Measurements from ENCODE around the gene ZNF750. TPM values are rescaled to one million over a fixed set of nuclear protein-coding genes. Genes with fewer than 3 reads are reported as not detected.

Gene ZNF750
- total and polyA plus RNA-seq, 8 donors: 9.5 TPM; not detected in 7

DNA sequence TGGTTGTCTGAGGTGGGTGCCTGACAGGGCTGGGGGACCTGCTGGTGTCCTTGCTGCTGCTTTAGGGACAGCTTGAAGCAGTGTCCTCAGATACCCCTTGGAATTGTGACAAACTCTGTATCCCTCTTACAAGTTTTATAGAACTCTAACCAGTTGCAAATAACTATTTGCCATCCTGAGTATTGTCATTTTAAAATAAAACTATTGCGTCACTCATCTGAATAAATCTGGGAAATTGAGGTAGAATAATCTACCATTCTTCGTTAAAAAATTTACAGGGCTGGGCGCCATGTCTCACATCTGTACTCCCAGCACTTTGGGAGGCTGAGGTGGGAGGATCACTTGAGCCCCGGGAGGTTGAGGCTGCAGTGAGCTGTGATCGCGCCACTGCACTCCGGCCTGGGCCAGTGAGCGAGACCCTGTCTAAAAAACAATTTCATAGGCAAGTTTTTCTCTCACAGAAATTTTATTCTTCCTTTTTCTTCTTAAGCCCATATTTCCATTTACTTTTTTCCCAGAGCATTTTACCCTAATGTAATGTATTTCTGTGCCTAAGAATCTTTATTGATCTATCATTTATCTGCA, 14.2 kb downstream of the ZNF750 start:
- peaks cover 0 to 6% (median 3%) of the 10 kb centered on the region in 4 donors for H3K4me1 ChIP-seq
- H3K36me3 ChIP-seq: peaks cover 8 to 47% (median 28%) of the 10 kb centered on the region in 4 donors
- intact Hi-C loops (cut with DNase I; ENCODE audit: low total_unique reads): no loop called here
- H3K27me3 ChIP-seq: no peaks in the 10 kb centered on the region
- no peak overlapping the region for H3K4me3 ChIP-seq
- H3K27ac ChIP-seq: no peak overlapping the region
- DNase-seq: no peak
- TF ChIP-seq POLR2A (IDR thresholded peaks at IDR 0.05) (no peak), POLR2AphosphoS5 (IDR thresholded peaks at IDR 0.05) (no peak), EP300 (IDR thresholded peaks at IDR 0.05) (no peak)
- TF ChIP-seq, protein P1, sequence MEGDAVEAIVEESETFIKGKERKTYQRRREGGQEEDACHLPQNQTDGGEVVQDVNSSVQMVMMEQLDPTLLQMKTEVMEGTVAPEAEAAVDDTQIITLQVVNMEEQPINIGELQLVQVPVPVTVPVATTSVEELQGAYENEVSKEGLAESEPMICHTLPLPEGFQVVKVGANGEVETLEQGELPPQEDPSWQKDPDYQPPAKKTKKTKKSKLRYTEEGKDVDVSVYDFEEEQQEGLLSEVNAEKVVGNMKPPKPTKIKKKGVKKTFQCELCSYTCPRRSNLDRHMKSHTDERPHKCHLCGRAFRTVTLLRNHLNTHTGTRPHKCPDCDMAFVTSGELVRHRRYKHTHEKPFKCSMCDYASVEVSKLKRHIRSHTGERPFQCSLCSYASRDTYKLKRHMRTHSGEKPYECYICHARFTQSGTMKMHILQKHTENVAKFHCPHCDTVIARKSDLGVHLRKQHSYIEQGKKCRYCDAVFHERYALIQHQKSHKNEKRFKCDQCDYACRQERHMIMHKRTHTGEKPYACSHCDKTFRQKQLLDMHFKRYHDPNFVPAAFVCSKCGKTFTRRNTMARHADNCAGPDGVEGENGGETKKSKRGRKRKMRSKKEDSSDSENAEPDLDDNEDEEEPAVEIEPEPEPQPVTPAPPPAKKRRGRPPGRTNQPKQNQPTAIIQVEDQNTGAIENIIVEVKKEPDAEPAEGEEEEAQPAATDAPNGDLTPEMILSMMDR (IDR thresholded peaks at IDR 0.05): no peak
- WGBS, 5 donors: 94 to 98% (median 97%) methylated on average over 8 of the region's 8 CpGs
- peaks cover 0 to 4% (median 1%) of the 10 kb centered on the region in 4 donors for H3K9me3 ChIP-seq

DNA sequence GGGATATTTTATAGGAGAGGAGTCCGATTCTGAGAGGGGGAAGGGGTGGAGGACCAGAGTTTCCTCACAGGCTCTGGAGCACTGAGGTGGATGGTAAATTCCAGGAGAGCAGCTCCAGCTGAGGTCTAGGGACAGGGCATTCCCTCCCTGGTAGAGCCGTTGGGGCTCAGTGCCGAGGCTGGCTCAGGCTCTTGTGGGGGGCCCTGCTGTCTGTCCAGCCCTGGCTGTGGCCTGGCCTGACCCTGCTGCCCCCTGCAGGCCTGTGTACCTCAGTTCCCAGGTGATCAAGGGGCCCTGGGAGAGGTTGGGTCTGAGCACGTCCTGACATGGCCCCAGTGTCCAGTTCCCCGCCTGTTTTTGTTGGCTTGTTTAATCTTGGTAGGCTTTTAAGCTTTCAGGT, 16.8 kb downstream of the ZNF750 start:
- TF ChIP-seq POLR2AphosphoS5 (IDR thresholded peaks at IDR 0.05) (no peak), EP300 (IDR thresholded peaks at IDR 0.05) (no peak), POLR2A (IDR thresholded peaks at IDR 0.05) (no peak)
- TF ChIP-seq, protein P1 (IDR thresholded peaks at IDR 0.05): no peak
- Histone ChIP-seq H3K4me1 (no peaks in the 10 kb centered on the region), H3K36me3 (peaks cover 17 to 55% (median 37%) of the 10 kb centered on the region in 4 donors), H3K27me3 (no peaks in the 10 kb centered on the region), H3K9me3 (peaks cover 0 to 20% (median 7%) of the 10 kb centered on the region in 4 donors), H3K27ac (no peak overlapping the region), H3K4me3 (no peak overlapping the region)
- WGBS, 5 donors: 82 to 89% (median 84%) methylated on average over 5 of the region's 5 CpGs
- intact Hi-C loops (cut with DNase I; ENCODE audit: low total_unique reads): no loop called here
- DNase-seq: no peak

DNA sequence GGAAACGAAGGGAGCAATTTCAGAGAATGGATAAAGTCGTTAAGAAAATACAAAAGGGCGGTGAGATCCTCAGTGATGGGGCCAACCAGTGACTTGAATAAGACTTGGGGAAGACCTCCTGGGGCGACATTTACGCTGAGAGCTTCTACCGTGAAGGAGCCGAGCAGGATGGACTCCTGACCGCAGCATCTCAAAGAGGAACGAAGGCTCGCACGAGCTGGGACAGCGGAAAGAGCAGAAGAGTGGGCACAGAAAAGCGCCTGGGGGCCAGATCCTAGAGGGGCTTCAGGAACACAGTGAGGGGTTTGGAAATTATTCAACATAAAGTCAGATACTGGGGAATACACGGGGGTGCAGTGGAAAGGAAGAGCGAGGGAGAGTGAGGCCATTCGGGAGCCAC, 17.5 kb downstream of the ZNF750 start:
- 92 to 97% (median 93%) methylated on average over 16 of the region's 16 CpGs for WGBS, 5 donors
- no peak for TF ChIP-seq POLR2A (IDR thresholded peaks at IDR 0.05)
- TF ChIP-seq EP300 (IDR thresholded peaks at IDR 0.05): no peak
- no peak for TF ChIP-seq POLR2AphosphoS5 (IDR thresholded peaks at IDR 0.05)
- TF ChIP-seq, protein P1 (IDR thresholded peaks at IDR 0.05): no peak
- no peak overlapping the region for H3K27ac ChIP-seq
- DNase-seq: no peak
- H3K4me1 ChIP-seq: no peaks in the 10 kb centered on the region
- H3K27me3 ChIP-seq: no peaks in the 10 kb centered on the region
- intact Hi-C loops (cut with DNase I; ENCODE audit: low total_unique reads): no loop called here
- H3K9me3 ChIP-seq: peaks cover 0 to 20% (median 7%) of the 10 kb centered on the region in 4 donors
- H3K36me3 ChIP-seq: peaks cover 16 to 55% (median 37%) of the 10 kb centered on the region in 4 donors
- H3K4me3 ChIP-seq: no peak overlapping the region

DNA sequence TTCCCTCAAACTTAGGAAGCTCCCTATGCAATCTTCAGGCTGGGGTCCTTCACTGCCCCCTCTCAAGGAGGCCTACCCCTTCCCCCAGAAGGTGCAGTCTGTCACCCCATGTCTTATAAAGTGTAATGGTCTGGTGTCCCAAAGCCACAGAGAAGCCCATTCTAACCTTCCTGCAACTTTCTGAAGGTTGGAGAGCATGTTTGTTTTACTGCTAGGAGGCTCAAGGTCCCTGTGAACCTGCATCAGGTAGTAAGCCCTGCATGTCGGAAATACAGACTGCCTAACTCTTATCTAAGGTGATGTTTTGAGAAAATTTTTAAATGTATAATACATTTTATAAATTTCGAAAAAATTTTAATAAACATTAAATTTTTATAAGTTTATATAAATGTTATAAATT, 18.3 kb downstream of the ZNF750 start:
- no peaks in the 10 kb centered on the region for H3K4me1 ChIP-seq

More for the DNA sequence above, 18.3 kb downstream of the ZNF750 start:
- H3K27ac ChIP-seq: no peak overlapping the region
- no peak overlapping the region for H3K4me3 ChIP-seq
- H3K36me3 ChIP-seq: peaks cover 18 to 56% (median 39%) of the 10 kb centered on the region in 4 donors
- H3K27me3 ChIP-seq: no peaks in the 10 kb centered on the region
- peaks cover 0 to 20% (median 7%) of the 10 kb centered on the region in 4 donors for H3K9me3 ChIP-seq
- no peak for DNase-seq
- WGBS, 5 donors: 88 to 99% (median 95%) methylated on average over 2 of the region's 2 CpGs
- TF ChIP-seq EP300 (IDR thresholded peaks at IDR 0.05): no peak
- no peak for TF ChIP-seq POLR2AphosphoS5 (IDR thresholded peaks at IDR 0.05)
- TF ChIP-seq, protein P1 (IDR thresholded peaks at IDR 0.05): no peak
- TF ChIP-seq POLR2A (IDR thresholded peaks at IDR 0.05): no peak
- intact Hi-C loops (cut with DNase I; ENCODE audit: low total_unique reads): no loop called here
